ENCODE data around the gene MINDY1.

DNA sequence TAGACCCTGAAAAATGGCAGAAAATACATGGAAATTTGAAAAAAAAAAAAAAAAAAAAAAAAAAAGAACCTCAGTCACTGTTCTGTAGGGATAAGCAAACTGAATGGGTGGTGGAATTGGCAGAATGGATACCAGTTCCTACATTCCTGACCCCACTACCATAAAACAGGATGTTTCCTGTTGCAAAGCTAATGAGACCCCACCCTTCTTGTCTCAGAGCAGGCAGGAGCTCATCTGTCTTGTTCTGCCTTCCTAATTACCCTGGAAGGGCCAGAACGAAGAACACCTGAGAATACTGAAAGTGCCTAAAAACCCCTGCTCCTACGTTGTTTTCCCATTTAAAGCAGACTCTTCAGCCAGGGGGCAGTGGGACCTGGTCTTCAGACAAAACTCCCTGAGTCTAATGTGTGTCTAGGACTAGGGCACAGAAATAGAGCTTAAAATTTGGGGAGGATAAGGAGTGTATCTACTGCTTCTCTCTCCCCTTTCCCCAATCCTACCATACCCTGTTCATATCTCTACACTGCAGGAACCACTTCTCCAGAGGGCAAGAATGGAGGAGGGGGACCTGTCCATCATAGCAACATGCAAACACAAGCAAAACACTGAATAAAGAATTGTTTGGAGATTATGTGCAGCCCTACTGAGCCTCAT lies 44.8 kb upstream of the MINDY1 start:
- TF ChIP-seq, protein P1, sequence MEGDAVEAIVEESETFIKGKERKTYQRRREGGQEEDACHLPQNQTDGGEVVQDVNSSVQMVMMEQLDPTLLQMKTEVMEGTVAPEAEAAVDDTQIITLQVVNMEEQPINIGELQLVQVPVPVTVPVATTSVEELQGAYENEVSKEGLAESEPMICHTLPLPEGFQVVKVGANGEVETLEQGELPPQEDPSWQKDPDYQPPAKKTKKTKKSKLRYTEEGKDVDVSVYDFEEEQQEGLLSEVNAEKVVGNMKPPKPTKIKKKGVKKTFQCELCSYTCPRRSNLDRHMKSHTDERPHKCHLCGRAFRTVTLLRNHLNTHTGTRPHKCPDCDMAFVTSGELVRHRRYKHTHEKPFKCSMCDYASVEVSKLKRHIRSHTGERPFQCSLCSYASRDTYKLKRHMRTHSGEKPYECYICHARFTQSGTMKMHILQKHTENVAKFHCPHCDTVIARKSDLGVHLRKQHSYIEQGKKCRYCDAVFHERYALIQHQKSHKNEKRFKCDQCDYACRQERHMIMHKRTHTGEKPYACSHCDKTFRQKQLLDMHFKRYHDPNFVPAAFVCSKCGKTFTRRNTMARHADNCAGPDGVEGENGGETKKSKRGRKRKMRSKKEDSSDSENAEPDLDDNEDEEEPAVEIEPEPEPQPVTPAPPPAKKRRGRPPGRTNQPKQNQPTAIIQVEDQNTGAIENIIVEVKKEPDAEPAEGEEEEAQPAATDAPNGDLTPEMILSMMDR (IDR thresholded peaks at IDR 0.05; ENCODE audit: poor library complexity): no peak
- no peak for TF ChIP-seq EZH2 (IDR thresholded peaks at IDR 0.05; ENCODE audit: borderline replicate concordance)
